GM21423 (cell line): Measurements from ENCODE around the gene ZNF335.

Experiments
- ATAC-seq: cut with Tn5 transposase; IDR thresholded peaks from one replicate; pipeline ENCODE4 v1.9.1; 2021; ENCODE audit warnings: mild to moderate bottlenecking, moderate library complexity; ENCODE audit not compliant: unreplicated experiment

The ZNF335 gene

GRCh38 chr20:45974896-45975565, 3.0 kb upstream of the ZNF335 start:
- ATAC-seq = no peak

- no peak for ATAC-seq
Observed at GRCh38 chr20:45972500-45973183, 639 bp upstream of the ZNF335 start.

- peak; percentile 20 for ATAC-seq
Observed at GRCh38 chr20:45971425-45971674, 653 bp downstream of the ZNF335 start.

GRCh38 chr20:45970646-45971424, 1.2 kb downstream of the ZNF335 start:
- ATAC-seq = peak; percentile 6

GRCh38 chr20:45969712-45970634, 2.0 kb downstream of the ZNF335 start:
- no peak for ATAC-seq

DNA sequence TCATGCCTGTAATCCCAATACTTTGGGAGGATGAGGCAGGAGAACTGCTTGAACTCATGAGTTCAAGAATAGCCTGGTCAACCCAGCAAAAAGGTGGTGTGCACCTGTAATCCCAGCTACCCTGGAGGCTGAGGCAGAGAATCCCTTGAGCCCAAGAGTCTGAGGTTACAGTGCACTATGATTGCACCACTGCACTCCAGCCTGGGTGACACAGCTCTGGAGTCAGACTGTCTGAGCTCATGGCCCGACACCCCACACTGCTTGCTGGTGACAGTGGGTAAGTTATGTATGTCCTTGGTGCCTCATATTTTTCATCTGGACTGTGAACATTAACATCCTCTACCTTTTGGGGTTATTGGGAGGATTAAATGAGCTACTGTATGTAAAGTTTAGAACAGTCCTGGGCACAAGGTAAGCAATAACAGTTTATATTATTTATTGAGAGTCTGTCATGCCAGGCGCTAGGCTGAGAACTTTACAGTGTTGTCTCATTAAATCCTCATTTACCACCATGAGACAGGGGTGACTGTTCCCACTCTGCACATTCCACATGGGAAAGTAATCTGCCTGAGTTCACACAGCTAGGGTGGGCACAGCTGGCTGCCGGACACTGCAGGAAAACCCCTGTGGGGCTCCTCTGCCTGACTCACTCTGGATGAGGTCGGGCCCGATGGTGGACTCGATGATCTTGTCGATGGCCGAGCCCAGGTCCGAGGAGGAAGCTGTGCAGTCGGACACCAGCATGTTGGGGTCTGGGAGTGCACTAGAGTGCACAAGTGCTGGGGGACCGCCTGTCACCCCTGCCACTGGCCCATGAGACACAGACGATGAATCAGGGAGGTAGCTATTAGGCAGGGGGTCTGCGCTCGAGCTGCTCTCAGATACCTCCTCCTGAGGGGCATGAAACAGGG, 2.9 kb downstream of the ZNF335 start:
- no peak for ATAC-seq

DNA sequence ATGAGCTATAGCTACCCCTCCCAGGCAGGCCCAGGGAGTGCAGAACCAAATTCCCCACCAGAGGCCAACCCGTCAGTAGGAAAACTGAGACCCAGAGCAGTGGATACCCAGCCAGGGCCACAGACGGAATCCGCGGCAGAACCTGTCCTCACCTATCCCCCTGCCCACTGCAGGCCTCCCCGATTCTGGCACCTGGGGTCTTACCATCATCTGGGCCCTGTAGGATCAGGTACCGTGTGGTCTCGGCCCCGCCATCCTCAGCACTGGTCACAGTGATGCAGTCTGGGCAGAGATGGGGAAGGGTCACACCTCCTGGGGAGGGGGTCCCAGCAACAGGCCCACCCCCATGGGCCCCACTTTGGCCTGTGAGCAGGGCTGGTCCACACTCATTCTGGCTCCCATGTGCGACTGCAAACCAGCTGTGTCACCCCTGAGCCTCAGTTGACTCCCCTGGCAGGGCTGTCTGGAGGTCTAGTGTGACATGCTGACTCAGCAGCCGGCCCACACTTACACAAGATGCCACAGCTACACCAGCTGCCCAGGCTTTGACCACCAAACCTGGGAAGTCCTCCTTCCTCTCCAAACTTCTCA, 3.8 kb downstream of the ZNF335 start:
- ATAC-seq = no peak

DNA sequence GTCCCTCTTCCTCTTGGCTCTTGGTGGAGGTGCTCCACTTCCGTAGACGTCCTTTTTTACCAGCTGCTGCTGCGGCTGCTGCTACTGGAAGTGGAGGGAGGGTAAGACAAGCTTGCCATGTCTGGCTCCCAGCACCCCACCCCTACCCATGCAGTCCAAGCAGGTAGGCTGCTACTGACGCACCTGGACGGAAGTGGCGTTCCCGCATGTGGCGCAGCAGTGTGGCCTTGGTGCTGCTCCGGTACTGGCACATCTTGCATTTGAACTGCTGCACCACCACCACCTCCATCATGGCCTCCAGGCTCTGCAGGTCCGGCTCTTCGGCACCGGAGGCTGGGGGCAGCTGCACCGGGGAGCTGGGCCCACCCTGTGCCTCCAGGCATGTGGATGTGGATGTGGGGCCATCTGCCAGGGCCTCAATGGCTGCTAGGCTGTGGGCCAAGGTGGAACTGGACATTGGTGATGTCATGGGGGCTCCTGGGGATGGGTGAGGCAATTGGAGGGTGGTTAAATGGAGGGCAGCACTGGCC, 4.4 kb downstream of the ZNF335 start:
- no peak for ATAC-seq

- ATAC-seq = no peak
Observed at GRCh38 chr20:45965169-45966002, 6.6 kb downstream of the ZNF335 start.

GRCh38 chr20:45964006-45964400, 8.0 kb downstream of the ZNF335 start:
- ATAC-seq = no peak

- ATAC-seq = no peak
Observed at GRCh38 chr20:45963059-45964005, 8.7 kb downstream of the ZNF335 start.

DNA sequence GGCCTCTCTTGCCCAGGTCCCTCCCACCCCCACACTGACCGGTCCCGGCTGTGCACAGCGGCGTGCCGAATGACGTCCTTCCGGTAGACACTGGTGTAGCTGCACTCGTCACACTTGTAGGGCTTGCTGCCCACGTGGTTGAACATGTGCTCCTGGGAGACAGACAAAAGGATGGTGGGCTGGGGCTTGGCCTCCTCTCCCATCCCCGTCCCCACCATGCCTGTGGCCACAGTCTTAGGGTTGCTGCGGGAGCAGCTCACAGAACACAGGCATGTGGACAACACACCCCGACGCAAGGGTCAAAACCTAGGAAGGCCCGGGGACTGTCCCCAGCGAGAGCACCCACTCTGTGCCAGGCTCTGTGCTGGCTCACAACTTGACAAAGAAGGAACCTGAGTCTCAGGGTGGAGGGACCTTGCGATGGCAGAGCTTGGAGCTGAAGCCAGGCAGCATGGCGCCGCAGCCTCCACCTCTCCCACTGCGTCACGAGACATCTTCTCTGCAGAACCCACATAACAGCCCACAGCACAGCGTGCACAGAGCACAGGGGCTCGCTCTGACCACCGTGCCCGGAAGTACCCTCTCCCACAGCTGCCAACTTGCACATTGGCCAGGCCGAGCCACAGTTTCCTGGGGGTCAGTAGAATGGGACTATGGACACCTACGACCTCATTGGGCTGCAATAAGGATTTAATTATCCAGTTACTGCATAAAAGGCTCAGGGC, 9.8 kb downstream of the ZNF335 start:
- no peak for ATAC-seq

GRCh38 chr20:45959956-45960630, 11.9 kb downstream of the ZNF335 start:
- ATAC-seq = no peak

- ATAC-seq = no peak
Observed at GRCh38 chr20:45959126-45959525, 12.9 kb downstream of the ZNF335 start.

- no peak for ATAC-seq
Observed at GRCh38 chr20:45958593-45958992, 13.4 kb downstream of the ZNF335 start.
